ENCODE results near the gene S100G. TPM values are rescaled to one million over a fixed set of nuclear protein-coding genes. Genes with fewer than 3 reads are reported as not detected.

Gene S100G, protein sequence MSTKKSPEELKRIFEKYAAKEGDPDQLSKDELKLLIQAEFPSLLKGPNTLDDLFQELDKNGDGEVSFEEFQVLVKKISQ
- total RNA-seq = not detected in 2 replicates

DNA sequence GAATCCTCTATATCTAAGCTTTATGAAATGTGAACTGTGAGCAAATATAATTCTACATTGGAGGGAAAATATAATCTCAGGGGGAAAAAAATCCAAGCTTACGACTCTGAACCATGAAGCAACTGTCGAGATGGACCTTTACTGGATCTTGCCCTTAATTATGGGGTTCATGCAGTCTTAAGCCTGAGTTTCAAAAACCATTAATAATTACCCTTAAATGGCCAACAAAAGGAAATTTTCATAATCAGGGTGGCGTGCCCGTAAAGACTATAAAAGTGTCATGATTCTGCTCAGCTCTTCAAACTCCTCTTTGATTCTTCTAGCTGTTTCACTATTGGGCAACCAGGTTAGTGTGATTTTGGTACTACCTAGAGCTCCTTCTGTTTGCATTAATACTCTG lies at the start of gene S100G:
Gene S100G, plus strand, starts transcription at position 301 of the 400 bp plus-strand sequence. CDS start 849 bp downstream, outside the sequence.

Other genes starting within 250 kb of the S100G start
- 10.1 and 12.1 TPM in 2 replicates for gene CTPS2, start 62.5 kb downstream of the S100G start, total RNA-seq
- gene SYAP1, start 69.5 kb downstream of the S100G start, total RNA-seq = 37.9 and 38.9 TPM in 2 replicates
- 5.9 and 9.1 TPM in 2 replicates for gene TXLNG, start 136.3 kb downstream of the S100G start, total RNA-seq
- gene RBBP7, start 220.2 kb downstream of the S100G start, total RNA-seq = 71.6 and 85.9 TPM in 2 replicates

Data from smooth muscle cell of the umbilical artery (primary cell).